Measurements from ENCODE around the gene RAC3.

The RAC3 gene

DNA sequence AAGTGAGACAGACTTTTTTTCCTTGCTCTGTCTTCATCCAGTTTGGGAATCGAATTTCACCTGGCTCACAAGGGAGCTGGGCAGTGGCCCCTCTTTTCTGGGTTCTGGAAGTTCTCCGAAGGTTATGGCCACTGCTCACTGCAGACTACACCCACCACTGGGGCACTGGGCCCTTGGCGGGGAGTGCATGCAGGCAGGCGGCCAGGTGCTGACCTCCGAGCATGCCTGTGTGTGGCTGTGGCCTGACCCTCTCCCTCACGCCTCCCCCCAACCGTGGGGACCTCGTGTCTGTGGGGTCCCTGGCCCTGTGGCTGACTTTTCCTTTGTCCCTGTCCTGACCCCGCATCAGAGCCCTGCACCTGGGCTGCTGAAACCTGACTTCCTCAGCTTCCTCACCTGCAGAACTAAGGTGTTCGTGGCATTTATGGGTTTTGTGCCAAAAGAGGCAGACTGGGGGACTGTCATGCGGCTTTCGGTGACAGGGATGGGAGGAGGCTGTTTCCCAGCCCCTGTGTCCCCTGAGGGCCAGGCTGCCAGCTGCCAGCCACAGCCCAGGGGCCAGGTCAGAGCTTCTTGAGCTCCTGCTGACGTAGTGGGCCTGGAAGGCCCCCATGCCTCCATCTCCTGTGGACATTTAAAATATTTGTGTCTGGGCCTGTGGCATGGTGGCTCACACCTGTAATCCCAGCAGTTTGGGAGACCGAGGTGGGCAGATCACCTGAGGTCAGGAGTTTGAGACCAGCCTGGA, 32.6 kb upstream of the RAC3 start:
- no peak for DNase-seq (ENCODE audit: low read depth in 2 of 2, low spot score in 1 of 2)

DNA sequence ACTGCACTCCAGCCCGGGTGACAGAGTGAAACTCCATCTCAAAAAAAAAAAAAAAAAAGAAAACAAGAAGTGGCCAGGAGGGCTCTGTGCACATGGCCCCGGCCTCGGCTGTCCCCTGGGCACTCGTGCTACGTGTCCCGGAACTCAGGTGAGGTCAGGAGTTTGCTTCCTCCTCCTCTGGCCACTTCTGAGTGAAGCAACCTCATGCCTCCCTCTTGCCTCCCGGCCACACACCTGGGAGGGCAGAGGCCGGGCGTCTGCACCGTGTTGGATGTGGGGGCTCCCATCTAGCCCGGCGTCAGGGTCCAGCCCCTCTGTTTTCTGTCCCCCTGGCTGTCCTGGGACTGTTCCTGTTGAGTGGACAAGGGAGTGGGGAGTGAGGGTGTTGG, 31.9 kb upstream of the RAC3 start:
- DNase-seq (ENCODE audit: low read depth in 2 of 2, low spot score in 1 of 2) = no peak

GRCh38 chr17:81999976-82000802, 31.3 kb upstream of the RAC3 start:
- DNase-seq (ENCODE audit: low read depth in 2 of 2, low spot score in 1 of 2) = no peak

GRCh38 chr17:82000803-82001570, 30.5 kb upstream of the RAC3 start:
- no peak for DNase-seq (ENCODE audit: low read depth in 2 of 2, low spot score in 1 of 2)

DNA sequence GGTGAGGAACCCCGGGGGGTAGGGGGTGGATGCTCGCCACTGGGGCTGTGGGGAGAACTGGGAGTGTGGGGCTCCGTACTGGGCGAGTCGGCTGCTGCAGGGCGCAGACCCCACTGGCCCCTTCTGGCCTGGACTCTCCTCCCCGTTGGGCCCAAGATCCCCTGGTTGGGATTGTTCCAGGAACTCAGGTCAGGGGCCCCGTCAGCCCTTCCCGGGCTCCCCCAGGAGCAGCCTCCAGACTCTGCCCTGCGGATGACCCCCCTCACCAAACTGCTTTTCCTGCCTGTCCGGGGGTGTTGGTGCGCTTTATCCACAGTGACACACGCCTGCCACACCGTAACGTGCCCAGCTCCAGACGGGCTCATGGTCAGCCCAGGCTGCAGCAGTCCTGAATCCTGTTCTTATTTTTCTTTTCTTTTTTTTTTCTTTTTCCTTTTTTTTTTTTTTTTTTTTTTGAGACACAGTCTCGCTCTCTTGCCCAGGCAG, 29.9 kb upstream of the RAC3 start:
- DNase-seq (ENCODE audit: low read depth in 2 of 2, low spot score in 1 of 2) = no peak

DNA sequence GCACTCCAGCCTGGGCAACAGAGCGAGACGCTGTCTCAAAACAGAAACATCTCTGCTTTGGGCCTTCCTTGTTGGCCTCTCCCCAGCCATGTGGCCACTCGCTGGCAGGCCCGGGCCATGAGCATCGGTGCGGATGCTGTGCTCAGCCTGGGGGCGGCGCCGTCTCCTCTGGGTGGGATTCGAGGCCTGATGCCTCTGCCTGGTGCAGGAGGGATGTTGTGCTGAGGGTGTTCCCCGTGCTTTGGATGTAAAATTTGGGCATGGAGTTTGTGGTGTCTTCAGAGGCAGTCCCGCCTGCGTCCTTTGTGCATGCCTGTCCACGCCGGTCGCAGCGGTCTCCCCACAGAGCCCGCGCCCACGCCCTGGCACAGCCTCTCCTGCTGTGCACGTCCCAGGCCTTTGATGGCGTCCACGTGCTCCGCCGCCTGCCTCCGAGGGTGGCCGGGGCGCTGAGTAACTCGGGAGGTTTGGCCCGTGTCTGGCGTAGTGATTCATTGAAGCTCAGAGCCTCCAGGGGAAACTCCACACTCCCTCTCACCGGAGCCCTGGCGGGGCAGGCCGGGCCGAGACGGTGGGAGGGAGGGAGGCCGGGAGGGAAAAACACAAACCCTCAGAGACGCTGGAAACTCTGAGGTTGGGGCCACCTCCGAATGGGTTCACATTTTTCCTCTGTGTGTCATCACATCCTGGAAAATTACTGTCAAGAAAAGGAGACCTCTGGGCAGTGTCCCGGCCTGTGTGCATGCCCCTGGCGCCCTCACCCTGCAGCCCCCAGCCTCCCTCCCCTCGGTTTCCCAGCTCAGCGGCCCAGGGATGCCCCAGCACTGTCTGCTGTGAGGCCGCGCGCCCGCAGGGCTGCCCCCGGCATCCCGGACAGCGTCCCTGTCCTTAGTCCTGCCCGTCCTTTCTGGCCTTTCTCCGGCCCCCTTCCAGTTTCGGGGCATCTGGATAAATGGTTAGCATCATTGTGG, 27.8 kb upstream of the RAC3 start:
- no peak for DNase-seq (ENCODE audit: low read depth in 2 of 2, low spot score in 1 of 2)

GRCh38 chr17:82004517-82005455, 26.7 kb upstream of the RAC3 start:
- no peak for DNase-seq (ENCODE audit: low read depth in 2 of 2, low spot score in 1 of 2)

GRCh38 chr17:82005701-82006348, 25.7 kb upstream of the RAC3 start:
- DNase-seq (ENCODE audit: low read depth in 2 of 2, low spot score in 1 of 2) = no peak

GRCh38 chr17:82006468-82007227, 24.8 kb upstream of the RAC3 start:
- no peak for DNase-seq (ENCODE audit: low read depth in 2 of 2, low spot score in 1 of 2)

- no peak for DNase-seq (ENCODE audit: low read depth in 2 of 2, low spot score in 1 of 2)
These were observed 24.3 kb upstream of the RAC3 start for GRCh38 chr17:82007228-82007494.

DNA sequence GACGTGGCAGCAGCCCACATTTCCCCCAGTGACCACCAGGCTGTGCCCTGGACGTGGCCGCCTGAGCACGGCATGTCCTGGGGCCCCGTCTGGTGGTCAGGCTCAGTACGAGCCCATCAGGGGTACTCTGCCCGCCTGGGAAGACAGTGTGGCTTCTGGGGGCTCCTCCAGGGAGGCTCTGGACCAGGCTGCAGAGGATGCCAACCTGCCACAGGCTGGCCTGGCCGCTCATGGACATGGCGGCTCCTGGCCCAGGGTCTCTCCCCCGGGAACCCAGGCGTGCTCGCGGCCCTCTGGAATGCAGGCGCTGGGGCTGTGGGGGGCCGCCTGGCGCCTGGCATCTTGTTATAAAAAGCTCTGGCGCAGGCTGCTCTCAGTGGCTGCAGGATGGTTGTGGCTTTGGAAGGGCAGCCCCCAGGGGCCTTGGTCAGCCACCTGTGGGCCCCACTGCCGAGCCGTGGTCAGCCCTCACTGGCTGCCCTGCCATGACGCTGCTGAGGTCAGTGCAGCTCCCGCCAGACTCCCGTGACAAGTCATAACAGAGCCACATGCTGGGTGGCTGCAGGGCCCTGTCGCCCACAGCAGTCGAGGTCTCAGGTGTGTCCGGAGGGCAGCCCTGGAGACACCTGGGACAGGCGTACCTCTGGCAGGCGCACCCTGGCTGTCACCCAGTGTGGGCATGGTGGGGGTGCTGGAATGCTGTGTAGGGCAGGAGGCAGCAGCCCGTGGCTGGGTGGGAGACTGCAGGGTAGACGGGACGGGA, 23.8 kb upstream of the RAC3 start:
- no peak for DNase-seq (ENCODE audit: low read depth in 2 of 2, low spot score in 1 of 2)

DNA sequence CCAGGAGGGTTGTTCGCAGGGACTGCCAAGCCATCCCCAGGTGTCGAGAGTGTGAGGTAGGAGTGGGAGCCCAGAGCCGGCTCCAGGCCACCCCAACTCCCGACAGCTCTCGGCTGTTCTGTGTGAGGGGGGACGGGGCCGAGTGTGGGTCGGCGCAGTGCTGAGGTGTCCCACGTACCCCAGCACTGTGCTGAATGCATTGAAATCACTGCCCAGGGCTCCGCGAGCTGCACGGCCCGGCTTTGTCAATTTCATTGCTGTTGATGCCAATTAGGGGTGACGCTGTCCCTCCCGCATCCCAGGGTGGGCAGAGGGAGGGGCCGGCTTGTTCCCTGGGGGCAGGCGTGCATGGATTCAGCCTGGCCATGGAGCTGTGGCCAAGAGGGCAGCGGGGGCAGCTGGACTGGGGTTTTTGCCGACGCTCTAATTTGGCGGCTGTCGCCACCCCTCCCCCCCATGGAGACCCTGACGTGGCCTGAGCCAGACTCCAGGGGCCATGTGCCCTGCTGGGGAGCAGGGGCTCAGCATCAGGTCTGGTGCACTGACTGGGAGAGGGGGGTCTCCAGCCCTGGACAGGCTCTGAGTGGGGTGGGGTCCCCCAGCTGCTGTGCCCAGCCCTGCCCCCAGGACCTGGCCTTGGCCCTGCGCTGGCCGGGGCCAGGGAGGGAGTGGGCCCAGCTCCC, 23.1 kb upstream of the RAC3 start:
- DNase-seq (ENCODE audit: low read depth in 2 of 2, low spot score in 1 of 2) = no peak

- DNase-seq (ENCODE audit: low read depth in 2 of 2, low spot score in 1 of 2) = no peak
These were observed 22.5 kb upstream of the RAC3 start for GRCh38 chr17:82008941-82009405.

DNA sequence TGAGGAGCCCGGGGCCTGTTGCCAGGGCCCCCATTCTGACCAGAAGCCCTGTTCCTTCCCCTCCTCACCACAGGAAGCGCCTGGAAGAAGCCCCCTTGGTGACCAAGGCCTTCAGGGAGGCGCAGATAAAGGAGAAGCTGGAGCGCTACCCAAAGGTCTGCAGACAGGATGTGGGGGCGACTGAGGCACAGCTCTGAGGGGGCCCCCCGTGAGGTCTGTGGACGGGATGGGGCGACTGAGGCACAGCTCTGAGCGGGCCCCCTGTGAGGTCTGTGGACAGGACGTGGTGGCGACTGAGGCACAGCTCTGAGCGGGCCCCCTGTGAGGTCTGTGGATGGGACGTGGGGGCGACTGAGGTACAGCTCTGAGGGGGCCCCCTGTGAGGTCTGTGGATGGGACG, 22.1 kb upstream of the RAC3 start:
- no peak for DNase-seq (ENCODE audit: low read depth in 2 of 2, low spot score in 1 of 2)

- DNase-seq (ENCODE audit: low read depth in 2 of 2, low spot score in 1 of 2) = no peak
These were observed 20.6 kb upstream of the RAC3 start for GRCh38 chr17:82010575-82011525.

DNA sequence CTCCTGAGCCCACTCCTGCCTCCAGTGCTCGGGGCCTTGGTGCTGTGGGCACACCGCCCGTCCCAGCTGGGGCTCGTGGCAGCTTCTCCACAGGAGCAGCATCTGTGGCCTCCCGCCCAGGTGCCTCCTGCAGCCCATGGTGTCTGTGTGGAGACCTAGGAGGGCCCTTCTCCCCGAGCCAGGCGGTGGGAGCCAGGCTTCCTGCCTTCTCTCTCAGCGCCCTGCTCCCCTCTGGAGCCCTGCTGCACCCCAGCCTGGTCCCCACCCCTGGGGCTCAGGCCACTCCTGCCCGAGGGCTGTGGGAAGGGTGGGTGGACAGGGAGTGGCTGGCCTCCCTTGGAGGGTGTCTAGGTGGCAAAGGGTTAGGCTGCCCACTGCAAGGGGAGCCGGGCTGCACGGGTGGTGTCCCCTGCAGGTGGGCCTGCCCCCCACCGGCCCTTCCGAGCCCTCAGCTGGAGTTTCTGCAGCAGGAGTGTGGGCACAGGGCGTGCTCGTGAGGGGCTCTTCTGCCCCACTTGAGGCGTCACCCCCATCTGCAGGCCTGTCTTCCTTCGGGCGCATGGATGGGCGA, 19.8 kb upstream of the RAC3 start:
- no peak for DNase-seq (ENCODE audit: low read depth in 2 of 2, low spot score in 1 of 2)
